Measurements from ENCODE around the gene SPR. TPM values are rescaled to one million over a fixed set of nuclear protein-coding genes. Genes with fewer than 3 reads are reported as not detected.
A peak's percentile ranks its signal among the peaks of the same experiment; 100 is the strongest.

SPR gene
- total and polyA plus RNA-seq, 2 of the 13 experiments (the other 11 are each of a cell fraction or from before 2014, with no cell fraction given) = 34.0 to 96.0 TPM

DNA sequence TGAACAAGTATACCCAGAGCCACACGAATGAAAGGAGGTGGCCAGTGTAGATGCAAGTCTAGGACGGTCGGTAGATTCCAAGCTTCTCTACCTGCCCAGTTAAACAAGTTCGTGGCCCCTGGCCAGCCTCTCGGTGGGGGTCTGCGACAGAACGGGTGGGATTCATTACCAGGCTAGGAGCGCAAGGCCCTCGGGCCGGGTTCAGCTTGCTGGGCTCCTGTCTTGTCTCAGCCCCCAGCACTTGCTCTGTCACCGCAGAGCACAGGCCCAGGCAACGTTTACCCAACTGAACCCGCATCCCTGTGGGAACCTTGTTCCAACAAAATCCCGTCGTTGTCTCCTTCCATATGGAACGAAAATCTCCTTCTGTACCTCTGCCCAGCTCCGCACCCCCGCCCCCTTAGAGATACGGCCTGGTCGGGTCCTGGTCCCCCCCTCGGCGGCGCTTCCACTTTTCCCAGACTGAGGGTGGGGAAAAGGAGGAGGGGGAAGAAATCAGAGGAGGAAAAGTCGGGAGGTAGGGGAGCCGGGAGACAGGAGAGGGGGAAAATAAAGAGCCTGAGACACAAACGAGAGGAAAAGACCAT, 28.2 kb downstream of the SPR start:
- TSS peak; percentile 47 for BruUV-seq (replicated peaks)
- CTCF ChIA-PET (ENCODE audit: low intra/inter-chr PET ratio, low total read pairs) = no interaction called here
- Histone ChIP-seq H3K79me2 (ENCODE audit: insufficient read depth, low read length) (no peaks in the 10 kb centered on the region), H3K4me2 (ENCODE audit: low read depth, low read length) (peak overlapping the region; percentile 100), H3K9me3 (ENCODE audit: low read length) (no peaks in the 10 kb centered on the region), H2AFZ (ENCODE audit: low read length) (no peak overlapping the region), H4K20me1 (ENCODE audit: insufficient read depth, low read length) (no peaks in the 10 kb centered on the region; the same call in 1 of the 2 replicates), H3K4me3 (replicated peaks in 1 of 3; ENCODE audit: insufficient read depth in 1 of 3, low read depth in 2 of 3, low read length in 3 of 3) (peak overlapping the region; percentile 64 to 83 (median 69)), H3K36me3 (replicated peaks in 1 of 2; ENCODE audit: control insufficient read depth in 1 of 2, insufficient read depth in 2 of 2, low read length in 2 of 2) (no peaks in the 10 kb centered on the region), H3K27me3 (ENCODE audit: control insufficient read depth in 1 of 2, insufficient read depth in 2 of 2, low read length in 2 of 2) (peaks cover 17 to 83% of the 10 kb centered on the region in 2 experiments), H3K9ac (ENCODE audit: insufficient read depth, low read depth, low read length) (no peak overlapping the region), H3K4me1 (ENCODE audit: insufficient read depth, low read length) (peaks cover 41% of the 10 kb centered on the region), H3K27ac (ENCODE audit: extremely low read length, insufficient read depth, low read length) (no peak overlapping the region)
- in situ Hi-C loops (cut with HindIII; ENCODE audit: extremely low pct_ligation_motif_present, low pct_unique_long_range_greater_than_20kb) = no loop called here
- ATAC-seq = no peak
- POLR2A ChIA-PET = no interaction called here
- DNase-seq (ENCODE audit: low spot score) = no peak
- WGBS (ENCODE audit: low lambda C conversion rate) = 9% methylated on average over 24 of the region's 26 CpGs
- intact Hi-C loops (cut with micrococcal nuclease; ENCODE audit: unreplicated experiment) = no loop called here
- FAIRE-seq = no peak
- TF ChIP-seq ISX (CRISPR knock-in tag; conservative IDR thresholded peaks at IDR 0.05) = 0 out of 2 replicates have a peak, but pooled peaks have one; percentile 37
- TF ChIP-seq SAFB2 (CRISPR knock-in tag; IDR thresholded peaks at IDR 0.05; ENCODE audit: borderline replicate concordance, low read depth) = 0 out of 2 replicates have a peak, but pooled peaks have one; percentile 33
- TF ChIP-seq ISL2 (CRISPR knock-in tag; IDR thresholded peaks at IDR 0.05) = no peak
- TF ChIP-seq KDM1A (CRISPR knock-in tag; IDR thresholded peaks at IDR 0.05) = no peak
- no peak for TF ChIP-seq ZNF792 (CRISPR knock-in tag; IDR thresholded peaks at IDR 0.05)
- TF ChIP-seq FOXC1 (CRISPR knock-in tag; IDR thresholded peaks at IDR 0.05; ENCODE audit: borderline replicate concordance) = no peak
- TF ChIP-seq, protein P1, sequence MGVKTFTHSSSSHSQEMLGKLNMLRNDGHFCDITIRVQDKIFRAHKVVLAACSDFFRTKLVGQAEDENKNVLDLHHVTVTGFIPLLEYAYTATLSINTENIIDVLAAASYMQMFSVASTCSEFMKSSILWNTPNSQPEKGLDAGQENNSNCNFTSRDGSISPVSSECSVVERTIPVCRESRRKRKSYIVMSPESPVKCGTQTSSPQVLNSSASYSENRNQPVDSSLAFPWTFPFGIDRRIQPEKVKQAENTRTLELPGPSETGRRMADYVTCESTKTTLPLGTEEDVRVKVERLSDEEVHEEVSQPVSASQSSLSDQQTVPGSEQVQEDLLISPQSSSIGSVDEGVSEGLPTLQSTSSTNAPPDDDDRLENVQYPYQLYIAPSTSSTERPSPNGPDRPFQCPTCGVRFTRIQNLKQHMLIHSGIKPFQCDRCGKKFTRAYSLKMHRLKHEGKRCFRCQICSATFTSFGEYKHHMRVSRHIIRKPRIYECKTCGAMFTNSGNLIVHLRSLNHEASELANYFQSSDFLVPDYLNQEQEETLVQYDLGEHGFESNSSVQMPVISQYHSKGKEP (CRISPR knock-in tag; IDR thresholded peaks at IDR 0.05) = no peak
- TF ChIP-seq ZNF816 (CRISPR knock-in tag; IDR thresholded peaks at IDR 0.05; ENCODE audit: borderline replicate concordance) = no peak
- TF ChIP-seq ZNF710 (CRISPR knock-in tag; IDR thresholded peaks at IDR 0.05; ENCODE audit: borderline replicate concordance) = no peak
- TF ChIP-seq TCF12 (IDR thresholded peaks at IDR 0.05) = no peak
- TF ChIP-seq TCF12 (CRISPR knock-in tag; IDR thresholded peaks at IDR 0.05) = 0 out of 2 replicates have a peak, but pooled peaks have one; percentile 4
- TF ChIP-seq ZFY (CRISPR knock-in tag; IDR thresholded peaks at IDR 0.05) = 0 out of 2 replicates have a peak, but pooled peaks have one; percentile 18
- TF ChIP-seq ZBTB37 (CRISPR knock-in tag; IDR thresholded peaks at IDR 0.05) = no peak
- TF ChIP-seq ZNF775 (CRISPR knock-in tag; IDR thresholded peaks at IDR 0.05; ENCODE audit: borderline replicate concordance) = no peak
- no peak for TF ChIP-seq PRDM10 (CRISPR knock-in tag; IDR thresholded peaks at IDR 0.05; ENCODE audit: low read depth)
